Memory B cell (primary cell): Measurements from ENCODE around the gene SPRED2.

Experiments used
- ATAC-seq: fragments of 150-1000 bp; cut with Tn5 transposase; 2 replicates; pipeline ENCODE4 v1.10.0; 2021; ENCODE audit warnings: low read depth, mild to moderate bottlenecking, moderate library complexity
- DNase-seq, 2 donors: peaks; one replicate each; pipeline ENCODE4 v3.0.0; 2022; ENCODE audit warnings: low spot score in 2 of 2
- H3K27ac Mint-ChIP-seq: one replicate; pipeline ENCODE4 v1.8.0; 2022; ENCODE audit warnings: mild to moderate bottlenecking, moderate library complexity, mixed read lengths
- H3K27me3 Mint-ChIP-seq: one replicate; pipeline ENCODE4 v1.8.0; 2022; ENCODE audit warnings: mixed read lengths
- H3K36me3 Mint-ChIP-seq: one replicate; pipeline ENCODE4 v1.8.0; 2022; ENCODE audit warnings: mild to moderate bottlenecking, mixed read lengths
- H3K4me1 Mint-ChIP-seq: one replicate; pipeline ENCODE4 v1.8.0; 2022; ENCODE audit warnings: mixed read lengths
- H3K4me3 Mint-ChIP-seq: one replicate; pipeline ENCODE4 v1.8.0; 2022; ENCODE audit warnings: mild to moderate bottlenecking, moderate library complexity, mixed read lengths
- H3K9me3 Mint-ChIP-seq: one replicate; pipeline ENCODE4 v1.8.0; 2022; ENCODE audit warnings: mixed read lengths

The SPRED2 gene

GRCh38 chr2:65291216-65292105 is 140.9 kb downstream of the SPRED2 start:
- H3K27me3 Mint-ChIP-seq = peaks cover 9% of the 10 kb centered on the region
- no peak overlapping the region for H3K4me3 Mint-ChIP-seq
- H3K4me1 Mint-ChIP-seq = no peaks in the 10 kb centered on the region
- H3K36me3 Mint-ChIP-seq = no peaks in the 10 kb centered on the region
- no peaks in the 10 kb centered on the region for H3K9me3 Mint-ChIP-seq
- ATAC-seq = no peak
- no peak for DNase-seq
- H3K27ac Mint-ChIP-seq = no peak overlapping the region

DNA sequence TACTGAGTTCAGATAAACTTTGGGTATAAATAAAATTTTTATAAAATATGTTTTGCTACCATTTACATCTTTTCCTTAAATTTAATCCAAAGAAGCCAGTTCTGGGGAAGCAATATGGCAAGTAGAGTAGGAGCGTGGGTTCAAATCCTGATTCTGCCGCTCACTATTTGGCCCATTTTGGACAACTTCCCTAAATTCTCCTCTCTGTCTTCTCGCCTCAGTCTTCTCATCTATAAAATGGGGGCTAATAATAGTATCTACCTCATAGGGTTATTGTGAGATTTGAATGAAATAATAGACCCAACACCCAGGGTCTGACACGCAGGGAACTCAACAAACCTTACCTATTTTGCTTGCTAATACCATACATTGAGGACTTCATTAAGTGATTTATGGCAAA is 145.0 kb downstream of the SPRED2 start:
- H3K4me1 Mint-ChIP-seq = no peaks in the 10 kb centered on the region
- H3K27me3 Mint-ChIP-seq = peaks cover 3% of the 10 kb centered on the region
- H3K9me3 Mint-ChIP-seq = no peaks in the 10 kb centered on the region
- no peaks in the 10 kb centered on the region for H3K36me3 Mint-ChIP-seq
- no peak overlapping the region for H3K27ac Mint-ChIP-seq
- H3K4me3 Mint-ChIP-seq = no peak overlapping the region
- DNase-seq (no peak), ATAC-seq (no peak)

GRCh38 chr2:65282477-65283053 is 149.8 kb downstream of the SPRED2 start:
- ATAC-seq (no peak), DNase-seq (no peak)
- Mint-ChIP-seq H3K9me3 (no peaks in the 10 kb centered on the region), H3K27ac (no peak overlapping the region), H3K4me1 (peaks cover 14% of the 10 kb centered on the region), H3K36me3 (no peaks in the 10 kb centered on the region), H3K4me3 (no peak overlapping the region), H3K27me3 (peaks cover 6% of the 10 kb centered on the region)

DNA sequence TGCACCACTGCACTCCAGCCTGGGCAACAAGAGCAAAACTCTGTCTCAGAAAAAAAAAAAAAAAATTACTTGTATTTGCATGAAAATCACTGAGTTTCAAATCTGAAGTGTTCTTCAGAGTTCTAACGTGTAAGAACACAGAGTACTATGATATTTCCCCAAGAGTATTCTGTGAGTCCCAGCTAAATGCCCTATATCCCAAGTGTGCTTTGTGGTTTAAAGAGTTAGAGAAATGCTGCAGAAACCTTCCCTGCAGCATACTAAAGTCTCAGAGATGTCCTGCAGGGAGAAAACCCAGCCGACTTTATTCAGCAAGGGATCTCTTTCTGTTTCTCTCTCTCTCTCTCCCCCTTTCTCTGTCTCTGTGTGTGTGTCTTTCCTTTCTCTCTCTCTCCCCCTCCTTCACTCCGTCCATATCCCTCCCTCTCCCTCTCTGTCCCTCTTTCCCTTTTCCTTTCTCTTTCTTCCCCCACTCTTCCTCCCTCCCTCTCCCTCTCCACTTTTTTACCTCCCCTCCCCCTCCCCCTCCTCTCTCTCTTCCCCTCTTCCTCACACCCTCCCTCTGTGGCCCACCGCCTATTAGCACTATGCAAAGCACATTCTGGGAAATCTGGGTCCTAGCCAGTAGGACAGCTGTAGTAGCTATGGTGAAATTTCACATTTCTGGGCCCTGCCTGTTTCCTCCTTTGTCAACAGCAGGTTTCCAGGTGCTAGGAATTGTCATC is 150.6 kb downstream of the SPRED2 start:
- no peak overlapping the region for H3K27ac Mint-ChIP-seq
- H3K4me1 Mint-ChIP-seq = peaks cover 14% of the 10 kb centered on the region
- H3K36me3 Mint-ChIP-seq = no peaks in the 10 kb centered on the region
- DNase-seq (no peak), ATAC-seq (no peak)
- H3K27me3 Mint-ChIP-seq = peaks cover 6% of the 10 kb centered on the region
- no peak overlapping the region for H3K4me3 Mint-ChIP-seq
- no peaks in the 10 kb centered on the region for H3K9me3 Mint-ChIP-seq

DNA sequence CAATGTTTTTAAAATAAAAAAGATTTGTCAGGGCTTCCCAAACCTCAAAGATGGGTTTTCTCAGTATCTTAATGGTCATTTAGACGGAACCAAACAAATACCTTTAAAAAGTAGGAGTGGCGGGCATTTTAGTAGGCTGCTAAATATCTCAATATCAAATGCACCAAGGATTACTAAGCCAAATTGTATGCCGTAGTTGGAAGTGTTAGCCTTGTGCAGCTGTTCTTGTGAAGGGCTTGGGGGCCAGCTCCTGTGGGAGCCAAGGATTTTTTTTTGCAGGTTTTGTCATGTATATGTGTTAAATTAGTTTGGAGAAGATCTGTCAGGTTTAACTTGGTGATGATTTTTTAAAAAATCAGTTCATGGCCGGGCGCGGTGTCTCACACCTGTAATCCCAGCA is 152.6 kb downstream of the SPRED2 start:
- H3K27me3 Mint-ChIP-seq = peaks cover 6% of the 10 kb centered on the region
- H3K27ac Mint-ChIP-seq = no peak overlapping the region
- peaks cover 14% of the 10 kb centered on the region for H3K4me1 Mint-ChIP-seq
- no peak for DNase-seq
- no peak overlapping the region for H3K4me3 Mint-ChIP-seq
- no peaks in the 10 kb centered on the region for H3K9me3 Mint-ChIP-seq
- H3K36me3 Mint-ChIP-seq = no peaks in the 10 kb centered on the region
- no peak for ATAC-seq

GRCh38 chr2:65278531-65278981 is 153.8 kb downstream of the SPRED2 start:
- no peaks in the 10 kb centered on the region for H3K36me3 Mint-ChIP-seq
- ATAC-seq (peak; percentile 17), DNase-seq (no peak)
- H3K27me3 Mint-ChIP-seq = peaks cover 3% of the 10 kb centered on the region
- no peak overlapping the region for H3K27ac Mint-ChIP-seq
- H3K9me3 Mint-ChIP-seq = no peaks in the 10 kb centered on the region
- H3K4me1 Mint-ChIP-seq = peaks cover 14% of the 10 kb centered on the region
- no peak overlapping the region for H3K4me3 Mint-ChIP-seq

GRCh38 chr2:65277791-65278483 is 154.5 kb downstream of the SPRED2 start:
- Mint-ChIP-seq H3K9me3 (no peaks in the 10 kb centered on the region), H3K4me3 (no peak overlapping the region), H3K27me3 (peaks cover 3% of the 10 kb centered on the region), H3K4me1 (peaks cover 14% of the 10 kb centered on the region), H3K27ac (no peak overlapping the region), H3K36me3 (no peaks in the 10 kb centered on the region)
- no peak for DNase-seq
- ATAC-seq = no peak

GRCh38 chr2:65277118-65277517 is 155.3 kb downstream of the SPRED2 start:
- Mint-ChIP-seq H3K9me3 (no peaks in the 10 kb centered on the region), H3K4me1 (peaks cover 14% of the 10 kb centered on the region), H3K36me3 (peaks cover 5% of the 10 kb centered on the region), H3K4me3 (no peak overlapping the region), H3K27ac (no peak overlapping the region), H3K27me3 (peaks cover 3% of the 10 kb centered on the region)
- ATAC-seq = no peak
- DNase-seq = no peak

DNA sequence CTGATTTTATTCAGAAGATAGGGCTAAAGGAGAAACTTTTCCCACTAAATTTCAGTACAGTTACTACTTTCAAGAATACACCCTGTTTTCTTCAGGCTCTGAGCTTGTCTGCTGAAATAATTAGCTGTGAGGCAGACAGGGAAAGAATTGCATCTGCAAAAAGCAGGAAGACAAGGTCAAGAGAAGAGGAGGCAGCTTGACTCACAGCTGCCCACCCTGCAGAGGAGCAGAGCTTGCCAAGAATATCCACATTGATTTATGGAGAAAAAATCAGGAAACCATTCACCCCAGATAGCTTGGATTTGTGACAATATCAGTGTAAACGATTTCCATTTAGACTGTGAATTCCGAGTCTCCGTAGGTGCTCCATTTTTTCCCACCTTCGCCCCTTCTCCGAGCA is 155.8 kb downstream of the SPRED2 start:
- Mint-ChIP-seq H3K9me3 (no peaks in the 10 kb centered on the region), H3K27ac (no peak overlapping the region), H3K36me3 (peaks cover 6% of the 10 kb centered on the region), H3K4me3 (no peak overlapping the region), H3K4me1 (peaks cover 11% of the 10 kb centered on the region), H3K27me3 (peaks cover under 1% of the 10 kb centered on the region)
- no peak for DNase-seq
- ATAC-seq = no peak

DNA sequence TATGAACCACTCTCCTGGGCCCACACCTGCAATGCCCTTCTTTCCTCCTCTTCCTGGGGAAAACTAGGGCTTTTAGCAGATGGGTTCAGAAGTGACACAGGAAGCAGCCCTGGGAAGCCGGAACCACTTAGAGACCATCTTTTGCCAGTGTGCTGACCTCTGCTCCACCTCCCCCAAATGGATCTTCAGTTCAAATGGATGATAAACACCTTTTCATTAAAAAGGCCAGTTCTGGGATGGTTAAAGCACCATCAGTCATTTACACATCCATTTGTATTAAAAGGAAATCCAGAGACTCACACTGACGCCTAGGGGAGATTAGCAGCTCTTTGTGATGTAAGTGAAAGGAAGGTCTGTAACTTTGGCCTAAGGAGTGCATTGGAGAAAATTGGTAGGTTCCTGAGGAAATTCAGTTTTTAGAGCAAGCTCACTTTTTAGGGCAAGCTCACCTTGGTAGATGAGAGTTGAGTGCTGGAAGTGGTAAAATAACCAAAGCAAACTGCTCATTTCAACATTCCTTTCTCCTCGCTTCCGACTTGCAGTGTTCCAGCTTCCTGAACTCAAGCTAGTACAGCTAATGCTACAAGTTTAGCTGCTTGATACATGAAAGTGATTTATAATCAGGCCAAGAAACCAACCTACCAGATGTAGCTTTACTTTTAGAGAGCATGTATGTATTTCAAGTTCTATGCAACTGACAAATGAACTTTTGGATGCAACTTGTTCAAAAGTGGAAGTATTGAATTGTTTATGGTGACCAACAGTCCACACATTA is 157.1 kb downstream of the SPRED2 start:
- Mint-ChIP-seq H3K27ac (no peak overlapping the region), H3K9me3 (no peaks in the 10 kb centered on the region), H3K27me3 (no peaks in the 10 kb centered on the region), H3K36me3 (peaks cover 6% of the 10 kb centered on the region), H3K4me3 (no peak overlapping the region), H3K4me1 (peaks cover 11% of the 10 kb centered on the region)
- DNase-seq (no peak), ATAC-seq (no peak)

- Mint-ChIP-seq H3K27ac (no peak overlapping the region), H3K27me3 (no peaks in the 10 kb centered on the region)
Observed at GRCh38 chr2:65273344-65273743, 159.1 kb downstream of the SPRED2 start.

GRCh38 chr2:65268957-65269356 is 163.4 kb downstream of the SPRED2 start:
- ATAC-seq (no peak), DNase-seq (no peak)
- Mint-ChIP-seq H3K4me3 (no peak overlapping the region), H3K9me3 (no peaks in the 10 kb centered on the region), H3K4me1 (peaks cover 5% of the 10 kb centered on the region), H3K27ac (no peak overlapping the region), H3K27me3 (no peaks in the 10 kb centered on the region), H3K36me3 (peaks cover 34% of the 10 kb centered on the region)

More at GRCh38 chr2:65273344-65273743, 159.1 kb downstream of the SPRED2 start:
- Mint-ChIP-seq H3K9me3 (no peaks in the 10 kb centered on the region), H3K36me3 (peaks cover 16% of the 10 kb centered on the region), H3K4me3 (no peak overlapping the region), H3K4me1 (peaks cover 6% of the 10 kb centered on the region)
- DNase-seq (no peak), ATAC-seq (no peak)

- H3K4me3 Mint-ChIP-seq = no peak overlapping the region
- ATAC-seq = no peak
- DNase-seq = no peak
- peaks cover 5% of the 10 kb centered on the region for H3K4me1 Mint-ChIP-seq
- peaks cover 31% of the 10 kb centered on the region for H3K36me3 Mint-ChIP-seq
- H3K9me3 Mint-ChIP-seq = no peaks in the 10 kb centered on the region
- no peaks in the 10 kb centered on the region for H3K27me3 Mint-ChIP-seq
- H3K27ac Mint-ChIP-seq = peak overlapping the region; percentile 2
Observed at GRCh38 chr2:65267008-65267407, 165.4 kb downstream of the SPRED2 start.
